ENCODE data around the gene PHC1.

The PHC1 gene

GRCh38 chr12:8950702-8951478 is 36.6 kb downstream of the PHC1 start:
- DNase-seq: no peak

- DNase-seq: no peak
These were observed 37.4 kb downstream of the PHC1 start for GRCh38 chr12:8951744-8952143.

- no peak for DNase-seq
These were observed 39.6 kb downstream of the PHC1 start for GRCh38 chr12:8953773-8954402.

DNA sequence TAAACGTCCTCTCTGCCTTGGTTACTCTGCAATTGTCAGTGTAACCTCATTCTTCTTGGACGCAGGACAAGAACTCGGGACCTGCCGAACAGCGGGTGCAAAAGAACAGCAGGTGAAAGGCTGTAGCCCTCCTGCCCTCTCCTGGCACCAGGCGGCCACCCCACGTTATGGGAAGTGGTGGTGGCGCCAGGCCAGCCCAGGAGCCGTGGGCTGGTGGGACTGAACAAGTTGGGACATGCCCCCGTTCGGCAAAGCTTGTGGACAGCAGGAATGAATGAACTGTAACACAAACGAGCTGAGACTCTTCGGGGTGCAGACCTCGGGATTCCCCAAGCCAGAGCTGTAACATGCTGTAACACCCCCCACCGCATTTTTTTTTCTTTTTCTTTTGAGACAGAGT is 41.8 kb downstream of the PHC1 start:
- no peak for DNase-seq

DNA sequence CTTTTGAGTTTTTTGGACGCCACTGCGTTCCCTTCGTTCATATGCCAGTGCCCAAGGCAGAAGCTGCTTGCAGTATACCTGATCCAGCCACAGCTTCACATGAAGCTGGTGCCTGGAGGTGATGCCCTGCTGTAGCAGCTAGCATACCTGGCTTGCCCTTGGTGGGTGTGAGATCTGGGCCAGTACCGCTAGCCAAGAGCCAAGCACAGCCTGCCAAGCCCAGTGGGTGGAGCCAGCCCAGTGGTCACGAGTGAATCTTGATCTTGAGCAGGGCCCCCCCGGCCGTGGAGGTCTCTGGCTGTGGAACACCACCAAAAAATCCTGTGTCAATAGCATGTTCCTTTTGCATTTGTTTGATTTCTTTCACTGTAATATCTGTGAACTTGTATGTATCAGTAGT is 42.5 kb downstream of the PHC1 start:
- DNase-seq: no peak

DNA sequence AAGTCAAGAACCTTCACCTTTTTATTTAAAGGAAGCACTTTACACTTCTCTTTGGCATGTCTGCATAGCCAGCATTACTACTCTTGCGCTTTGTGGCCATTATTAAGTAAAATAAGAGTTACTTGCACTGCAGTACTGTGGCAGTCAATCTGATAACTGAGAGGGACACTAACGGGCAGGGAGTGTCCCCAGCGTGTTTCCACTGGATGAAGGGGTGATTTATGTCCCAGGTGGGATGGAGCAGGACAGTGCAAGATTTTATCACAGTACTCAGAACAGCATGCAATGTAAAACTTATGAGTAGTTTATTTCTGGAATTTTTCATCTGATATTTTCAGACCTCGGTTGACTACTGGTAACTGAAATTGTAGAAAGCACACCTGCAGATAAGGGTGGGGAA is 43.3 kb downstream of the PHC1 start:
- DNase-seq: no peak

DNA sequence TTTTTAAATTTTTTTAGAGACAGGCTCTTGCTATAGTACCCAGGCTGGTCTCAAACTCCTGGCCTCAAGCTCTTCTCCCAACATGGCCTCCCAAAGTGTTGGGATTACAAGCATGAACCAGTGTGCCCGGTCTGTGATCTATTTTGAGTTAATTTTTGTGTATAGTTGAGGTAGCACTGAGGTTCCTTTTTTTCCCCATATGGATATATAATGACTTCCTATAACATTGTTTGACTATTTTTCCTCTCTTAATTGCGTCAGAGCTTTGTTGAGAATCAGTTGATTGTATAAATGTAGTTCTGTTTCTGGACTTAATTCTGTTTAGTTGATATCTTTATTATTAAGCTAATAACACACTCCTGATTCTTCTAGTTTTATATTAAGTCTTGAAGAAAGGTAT is 43.8 kb downstream of the PHC1 start:
- no peak for DNase-seq

- no peak for DNase-seq
These were observed 45.9 kb downstream of the PHC1 start for GRCh38 chr12:8960176-8960575.

DNA sequence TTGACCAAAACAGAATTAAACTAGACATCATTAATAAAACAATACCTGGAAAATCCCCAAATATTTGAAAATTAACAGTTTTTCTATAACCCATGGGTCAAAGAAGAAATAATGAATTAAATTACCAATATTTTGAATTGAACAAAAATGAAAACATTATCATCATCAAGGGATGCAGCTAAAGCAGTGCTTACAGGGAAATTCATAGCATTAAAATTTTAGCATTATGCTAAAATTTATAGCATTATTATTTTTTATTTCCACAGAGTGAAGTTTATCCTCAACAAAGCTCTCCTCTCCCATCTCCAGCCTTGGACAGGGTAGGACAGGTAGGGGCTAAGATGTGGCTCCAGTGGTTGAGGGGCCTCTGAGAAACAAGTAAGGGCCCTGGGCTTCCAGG is 54.5 kb downstream of the PHC1 start:
- DNase-seq: no peak

DNA sequence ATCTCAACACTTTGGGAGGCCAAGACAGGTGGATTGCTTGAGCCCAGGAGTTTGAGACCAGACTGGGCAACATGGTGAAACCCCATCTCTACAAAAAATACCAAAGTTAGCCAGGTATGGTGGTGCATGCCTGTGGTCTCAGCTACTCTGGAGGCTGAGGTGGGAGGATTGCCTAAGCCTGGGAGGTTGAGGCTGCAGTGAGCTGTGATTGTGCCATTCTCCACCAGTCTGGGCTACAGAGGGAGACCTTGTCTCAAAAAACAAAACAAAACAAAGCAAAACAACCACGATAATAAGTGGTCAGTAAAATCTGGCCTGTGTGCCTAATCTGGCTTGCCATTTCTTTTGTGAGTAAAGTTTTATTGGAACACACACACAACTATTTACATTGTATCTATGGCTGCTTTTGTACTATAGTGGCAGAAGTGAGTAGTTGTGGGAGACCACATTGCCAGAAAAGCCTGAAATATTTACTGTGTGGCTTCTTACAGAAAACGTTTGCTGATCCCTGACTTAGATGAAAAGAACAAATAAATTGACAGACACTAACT is 55.6 kb downstream of the PHC1 start:
- no peak for DNase-seq

GRCh38 chr12:8970432-8970831 is 56.1 kb downstream of the PHC1 start:
- no peak for DNase-seq

DNA sequence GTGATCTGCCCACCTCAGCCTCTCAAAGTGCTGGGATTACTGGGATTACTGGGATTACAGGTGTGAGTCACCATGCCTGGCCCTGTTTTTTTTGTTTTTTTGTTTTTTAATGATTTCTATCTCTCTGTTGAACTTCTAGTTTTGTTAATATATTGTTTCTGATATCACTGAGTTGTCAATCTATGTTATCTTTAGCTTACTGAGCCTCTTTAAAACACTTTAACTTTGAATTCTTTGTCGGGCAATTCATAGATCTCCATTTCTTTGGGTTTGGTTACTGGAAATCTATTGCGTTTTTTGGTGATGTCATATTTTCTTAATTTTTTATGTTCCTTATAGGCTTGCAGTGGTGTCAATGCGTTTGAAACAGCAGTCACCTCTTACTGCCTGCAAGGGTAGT is 65.8 kb downstream of the PHC1 start:
- no peak for DNase-seq

DNA sequence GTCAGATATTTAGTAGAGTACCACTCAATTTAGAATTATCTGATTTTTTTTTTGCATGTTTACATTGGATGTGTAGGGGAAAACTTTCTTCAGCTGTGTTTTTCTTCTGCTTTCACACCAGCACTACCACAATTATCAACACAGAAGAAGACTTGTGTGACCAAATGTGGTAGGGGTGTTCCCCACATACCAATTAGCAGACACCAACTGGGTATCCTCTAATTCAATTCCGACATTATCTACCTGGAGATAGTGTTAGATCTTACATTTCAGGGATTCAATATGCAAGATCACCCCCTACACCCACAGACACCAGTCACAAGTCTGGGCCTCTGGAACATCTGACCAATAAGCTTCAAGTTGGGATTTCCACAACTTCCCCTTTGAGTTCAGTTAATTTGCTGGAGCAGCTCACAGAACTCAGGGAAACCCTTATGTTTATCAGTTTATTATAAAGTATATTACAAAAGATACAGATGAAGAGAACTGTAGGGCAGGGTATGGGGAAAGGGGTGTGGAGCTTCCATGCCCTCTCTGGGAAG is 71.0 kb downstream of the PHC1 start:
- DNase-seq: no peak

- DNase-seq: no peak
These were observed 72.9 kb downstream of the PHC1 start for GRCh38 chr12:8987163-8987562.

GRCh38 chr12:8987685-8988084 is 73.4 kb downstream of the PHC1 start:
- no peak for DNase-seq

GRCh38 chr12:8989413-8989812 is 75.1 kb downstream of the PHC1 start, which contains the start of gene KLRG1:
Gene KLRG1 (plus strand): TSS chr12:8989546. CDS start chr12:8989636, 90 bp downstream.
- no peak for DNase-seq

Data from stimulated activated CD4-positive, alpha-beta T cell treated with anti-CD3 and anti-CD28 coated beads, Interleukin-2, amount 100 ng/mL, for 48 hours (primary cell).